Skin of body (tissue), 2 donors: ENCODE results near the gene AGAP1. TPM values are rescaled to one million over a fixed set of nuclear protein-coding genes. Genes with fewer than 3 reads are reported as not detected.
A peak's percentile ranks its signal among the peaks of the same experiment; 100 is the strongest.

Experiments used
- DNase-seq: peaks from one replicate; lab custom pipeline; 2025; lab: John Stamatoyannopoulos, UW
- total RNA-seq: library from RNA; depleted of rRNA; stranded (reverse); fragments of >200 nt; gene quantifications from one replicate; pipeline ENCODE4 v1.2.3, GENCODE V29; 2014

The AGAP1 gene
- total RNA-seq, 1 donor from 2014 or later = 25.6 TPM

DNA sequence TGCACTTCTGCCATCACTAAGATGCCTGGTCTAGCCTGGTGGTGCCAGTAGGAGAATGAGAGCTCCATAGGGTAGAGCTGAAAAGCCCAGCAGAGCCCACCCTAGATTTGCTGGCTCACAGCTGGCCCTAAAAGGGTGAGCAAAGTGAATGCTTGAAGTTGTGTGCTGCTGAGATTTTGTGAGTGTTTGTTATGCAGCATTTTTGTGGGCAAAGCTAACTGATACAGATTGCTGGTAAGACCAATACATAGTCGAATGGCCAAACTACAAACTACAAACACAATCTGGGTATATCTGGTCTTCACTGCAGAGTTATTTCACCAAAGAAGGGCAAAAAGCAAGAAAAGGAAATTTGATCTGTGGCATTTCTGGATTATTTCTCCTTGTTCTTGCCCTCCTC, 7.1 kb upstream of the AGAP1 start:
- DNase-seq = no peak

DNA sequence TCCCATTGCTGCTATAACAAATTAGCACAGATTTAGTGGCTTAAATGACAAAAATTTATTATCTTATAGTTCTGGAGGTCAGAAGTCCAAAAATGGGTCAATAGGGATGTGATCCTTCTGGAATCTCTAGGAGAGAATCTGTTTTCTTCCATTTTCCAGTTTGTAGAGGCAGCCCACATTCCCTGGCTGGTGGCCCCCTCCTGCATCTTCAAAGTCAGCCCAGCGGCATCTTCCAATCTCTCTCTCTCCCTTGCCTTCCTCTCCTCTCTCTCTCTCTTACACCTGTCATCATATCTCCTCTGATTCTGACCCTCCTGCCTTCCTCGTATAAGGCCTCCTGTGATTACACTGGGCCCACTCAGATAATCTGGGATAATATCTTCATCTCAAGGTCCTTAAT, 3.9 kb upstream of the AGAP1 start:
- no peak for DNase-seq

DNA sequence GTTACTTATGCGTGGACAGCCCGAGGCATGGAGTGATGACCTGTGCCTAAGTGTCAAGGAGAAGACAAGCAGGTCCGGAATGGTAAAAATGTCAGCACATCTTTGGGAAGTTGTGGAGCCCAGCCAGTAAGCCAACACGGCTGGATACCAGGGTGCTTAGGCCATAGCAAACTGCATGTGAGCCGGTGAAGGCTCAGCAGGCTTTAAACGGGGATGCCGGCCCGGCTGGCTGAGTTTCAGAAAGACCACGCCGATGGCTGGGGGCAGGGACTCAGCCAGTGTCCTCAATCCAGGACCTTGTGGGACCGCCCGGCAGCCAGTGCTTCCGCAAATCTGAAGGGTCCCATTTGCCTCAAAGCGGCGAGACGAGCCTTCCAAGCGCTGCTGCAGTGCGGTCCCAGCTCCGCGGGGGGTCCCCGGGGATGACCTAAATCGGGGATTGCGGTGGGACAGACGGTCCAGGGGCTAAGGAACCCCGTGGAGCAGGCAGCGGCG, 946 bp upstream of the AGAP1 start:
- no peak for DNase-seq

GRCh38 chr2:235493402-235493774, 455 bp upstream of the AGAP1 start:
- DNase-seq = peak; percentile 19

DNA sequence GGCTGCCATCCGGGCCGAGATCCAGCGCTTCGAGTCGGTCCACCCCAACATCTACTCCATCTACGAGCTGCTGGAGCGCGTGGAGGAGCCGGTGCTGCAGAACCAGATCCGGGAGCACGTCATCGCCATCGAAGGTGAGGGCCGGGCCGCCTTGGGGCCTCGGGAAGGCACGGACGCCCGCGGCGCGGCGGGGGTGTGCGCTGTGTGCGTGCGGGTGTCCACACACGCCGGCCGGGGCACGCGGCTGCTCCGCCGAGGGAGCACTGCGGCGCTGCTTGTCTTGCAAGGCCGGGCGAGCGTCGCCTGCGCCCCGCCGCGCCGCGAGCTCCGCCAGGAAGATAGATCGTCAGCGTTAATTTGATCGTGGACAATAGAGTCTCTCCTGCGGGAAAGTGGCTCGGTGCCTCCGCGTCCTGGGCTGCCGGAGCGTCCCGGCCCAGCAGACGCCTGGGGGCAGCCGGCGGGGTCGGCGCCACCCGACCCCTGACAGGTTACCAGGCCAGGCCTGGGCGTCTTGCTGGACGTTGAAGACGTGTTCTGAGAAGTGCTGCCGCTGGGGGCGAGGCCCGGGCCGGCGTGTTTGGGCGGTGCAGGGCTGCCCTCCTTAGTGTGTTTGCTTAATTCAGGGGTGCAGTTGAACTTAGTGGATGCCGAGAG, 1.0 kb downstream of the AGAP1 start:
- peak; percentile 12 for DNase-seq

DNA sequence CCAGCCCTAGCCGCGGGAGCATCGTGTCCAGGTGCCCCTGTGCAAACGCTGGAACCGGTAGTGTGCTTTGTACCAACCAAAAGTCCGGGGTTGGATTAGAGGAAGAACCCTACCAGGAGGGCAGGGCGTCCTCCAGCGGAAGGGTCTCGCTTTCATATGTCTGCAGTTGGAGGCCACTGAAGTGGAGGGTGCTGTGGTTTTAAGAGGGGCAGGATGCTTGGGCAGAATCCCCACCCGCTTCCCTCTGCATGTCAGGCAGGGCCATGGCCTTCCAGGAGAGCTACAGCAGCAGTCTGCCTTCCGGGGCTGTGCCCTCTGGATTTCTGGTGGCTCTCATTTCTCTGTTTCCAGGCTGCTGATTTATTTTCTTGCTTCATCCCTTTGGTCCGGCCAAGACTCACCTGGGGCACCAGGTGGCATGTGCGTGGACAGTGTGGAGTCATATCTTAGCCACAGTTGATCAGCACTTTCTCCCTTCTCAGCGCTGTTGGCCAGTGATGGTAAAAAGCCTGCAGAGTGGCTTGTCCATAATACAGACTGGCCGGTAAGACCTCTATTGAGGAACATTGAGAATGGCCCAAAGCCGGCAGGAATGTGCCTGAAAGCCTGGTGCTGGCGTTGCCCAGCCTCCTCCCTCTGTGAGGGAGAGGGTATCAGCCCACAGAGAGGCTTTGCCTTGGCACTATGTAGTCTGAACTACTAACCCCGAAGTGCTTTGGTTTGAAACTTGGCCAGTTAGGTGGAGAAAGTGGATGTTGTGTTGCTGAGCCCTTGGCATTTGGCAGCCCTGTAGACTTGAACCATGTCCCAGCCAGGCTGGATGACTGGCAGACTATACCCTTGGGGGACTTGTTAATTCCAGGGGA, 1.8 kb downstream of the AGAP1 start:
- DNase-seq = no peak

DNA sequence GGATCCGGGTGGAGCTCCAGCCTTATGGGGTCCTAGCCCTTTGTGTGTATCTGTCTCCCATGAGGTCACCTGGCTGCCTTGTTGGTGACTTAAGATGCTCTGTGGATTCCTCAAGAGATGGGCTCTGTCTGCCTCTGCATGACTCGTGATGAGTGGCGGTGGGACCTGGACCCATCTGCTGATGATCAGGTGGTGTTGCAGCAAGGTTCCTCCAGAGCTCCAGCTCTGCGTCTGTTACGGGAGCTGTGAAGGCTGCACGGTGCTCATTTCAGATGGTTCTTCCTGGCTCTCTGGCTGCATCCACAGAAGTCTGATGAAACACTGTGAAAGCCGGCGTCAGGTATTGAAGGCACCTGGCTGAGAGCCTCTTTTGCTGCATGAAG, 2.4 kb downstream of the AGAP1 start:
- no peak for DNase-seq

DNA sequence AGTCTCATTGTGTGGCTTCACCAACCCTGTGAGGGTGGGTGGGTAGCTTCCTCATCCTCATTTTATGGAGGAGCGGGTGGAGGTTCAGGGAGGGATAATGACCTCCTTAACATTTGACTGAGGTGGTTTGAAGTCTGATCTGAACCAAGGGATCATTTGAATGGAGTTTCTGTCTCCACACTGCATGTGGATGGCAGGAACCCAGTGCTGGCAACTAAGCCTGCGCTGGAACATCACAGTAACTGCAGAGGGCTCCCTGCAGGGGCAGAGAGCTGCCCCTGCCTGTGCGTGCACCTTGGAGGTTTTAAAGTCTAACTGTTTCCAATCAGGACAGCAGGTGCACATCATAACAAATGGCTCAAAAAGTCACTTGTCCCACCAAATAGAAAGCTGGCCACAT, 3.3 kb downstream of the AGAP1 start:
- no peak for DNase-seq

- DNase-seq = no peak
These were observed 4.7 kb downstream of the AGAP1 start for GRCh38 chr2:235498541-235498940.

GRCh38 chr2:235498946-235499812, 5.3 kb downstream of the AGAP1 start:
- DNase-seq = no peak

DNA sequence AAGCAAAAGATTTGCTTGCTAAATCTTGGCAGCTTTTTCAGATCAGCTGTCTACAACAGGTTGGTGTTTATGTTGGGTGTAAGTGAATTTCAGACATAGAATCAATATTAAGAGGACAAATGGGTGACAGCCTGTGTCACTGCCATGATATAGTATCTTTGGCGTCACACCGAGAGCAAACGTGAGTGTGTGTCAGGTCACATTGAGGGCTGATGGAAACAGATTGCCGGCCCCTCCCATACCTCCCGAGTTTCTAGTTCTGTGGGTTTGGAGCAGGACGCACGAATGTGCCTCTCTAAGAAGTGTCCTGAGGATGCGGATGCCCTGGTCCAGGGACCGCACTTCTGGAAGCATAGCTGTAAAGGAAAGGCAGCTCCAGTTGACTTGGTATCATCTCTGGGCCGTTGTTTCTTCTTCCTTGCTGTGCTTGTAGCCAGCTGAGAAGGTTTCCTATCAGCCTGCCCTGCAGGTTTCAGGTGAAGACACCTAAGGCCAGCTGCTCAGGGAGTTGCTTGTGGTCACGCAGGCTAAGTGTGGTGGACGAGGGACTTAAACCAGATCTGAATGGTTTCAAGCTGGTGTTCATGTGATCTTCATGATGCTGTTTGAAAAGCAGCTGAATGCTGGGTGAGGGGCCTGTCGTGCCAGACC, 6.4 kb downstream of the AGAP1 start:
- DNase-seq = no peak

GRCh38 chr2:235500761-235501672, 7.2 kb downstream of the AGAP1 start:
- DNase-seq = no peak

GRCh38 chr2:235501673-235502031, 7.8 kb downstream of the AGAP1 start:
- peak; percentile 13 for DNase-seq

GRCh38 chr2:235502336-235502735, 8.5 kb downstream of the AGAP1 start:
- DNase-seq = peak; percentile 45

DNA sequence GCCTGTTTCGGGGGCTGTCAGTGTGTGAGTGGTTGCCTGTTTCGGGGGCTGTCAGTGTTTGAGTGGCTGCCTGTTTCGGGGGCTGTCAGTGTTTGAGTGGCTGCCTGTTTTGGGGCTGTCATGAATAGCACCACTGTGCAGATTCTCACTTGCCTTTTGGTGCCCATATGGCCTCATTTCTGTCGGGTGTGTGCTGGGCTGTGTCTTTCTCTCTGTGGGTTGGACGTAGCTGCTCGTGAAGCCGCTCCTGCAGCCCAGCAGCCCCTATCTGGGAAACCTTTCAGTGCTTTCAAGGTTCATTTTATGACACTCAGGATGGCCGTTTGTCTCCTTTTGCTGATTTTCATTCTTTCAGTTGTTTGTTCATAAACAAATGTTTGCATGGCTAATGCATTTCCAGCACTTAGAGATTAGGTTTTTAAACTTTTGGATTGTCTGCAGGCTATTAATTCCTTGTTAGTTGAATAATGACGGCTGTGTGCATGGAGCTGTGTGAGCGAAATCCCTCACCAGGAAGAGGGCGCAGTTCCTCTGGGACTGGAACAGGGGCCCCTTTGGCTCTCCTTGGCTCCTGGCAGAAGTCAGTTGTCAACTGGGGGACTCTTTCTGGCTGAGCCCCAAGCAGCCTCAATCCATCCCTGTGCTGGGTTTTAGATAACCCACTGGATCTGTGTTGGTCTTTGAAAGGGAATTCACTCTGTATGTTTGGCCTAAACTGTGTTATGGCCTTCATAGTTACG, 10.8 kb downstream of the AGAP1 start:
- DNase-seq = peak; percentile 10

- no peak for DNase-seq
These were observed 11.4 kb downstream of the AGAP1 start for GRCh38 chr2:235505181-235505741.

GRCh38 chr2:235506291-235506996, 12.6 kb downstream of the AGAP1 start:
- DNase-seq = no peak

GRCh38 chr2:235506997-235507615, 13.3 kb downstream of the AGAP1 start:
- no peak for DNase-seq
